SK-N-SH treated with all-trans-retinoic acid at 6 μM for 48 hours (cell line): ENCODE measurements around the gene C10orf143.

Source experiments
- ARNTL ChIP-seq: fragments of 450-650 bp; formaldehyde crosslinking; IDR thresholded peaks from 2 replicates; pipeline ENCODE4 v1.5.0; 2020; ENCODE audit warnings: low read depth, mild to moderate bottlenecking, moderate library complexity, borderline replicate concordance
- BACH2 ChIP-seq: fragments of 250-450 bp; sonication (Bioruptor Pico); IDR thresholded peaks from 2 replicates; pipeline ENCODE4 v1.9.0; 2021; ENCODE audit warnings: mild to moderate bottlenecking, borderline replicate concordance
- CREB5 ChIP-seq: fragments of 250-450 bp; sonication (Bioruptor Pico); IDR thresholded peaks from 2 replicates; pipeline ENCODE4 v1.5.1; 2020; ENCODE audit warnings: low read depth, mild to moderate bottlenecking, moderate library complexity
- POU6F1 ChIP-seq: fragments of 250-450 bp; sonication (Bioruptor Pico); IDR thresholded peaks from 2 replicates; pipeline ENCODE4 v1.8.0; 2021; ENCODE audit warnings: low read depth, mild to moderate bottlenecking, moderate library complexity, borderline replicate concordance
- PPARA ChIP-seq: fragments of 250-450 bp; sonication (Bioruptor Pico); IDR thresholded peaks from 2 replicates; pipeline ENCODE4 v1.5.0; 2020; ENCODE audit warnings: mild to moderate bottlenecking, borderline replicate concordance
- SNAI2 ChIP-seq: fragments of 250-450 bp; sonication (Bioruptor Pico); IDR thresholded peaks from 2 replicates; pipeline ENCODE4 v1.5.0; 2020; ENCODE audit warnings: mild to moderate bottlenecking, moderate library complexity
- TCF4 ChIP-seq: fragments of 250-450 bp; sonication (Bioruptor Pico); IDR thresholded peaks from 2 replicates; pipeline ENCODE4 v1.8.0; 2021; ENCODE audit warnings: mild to moderate bottlenecking, moderate library complexity, borderline replicate concordance
- ZFP3 ChIP-seq: fragments of 250-450 bp; sonication (Bioruptor Pico); IDR thresholded peaks from 2 replicates; pipeline ENCODE4 v1.5.0; 2020; ENCODE audit warnings: mild to moderate bottlenecking, moderate library complexity
- ZFP30 ChIP-seq: fragments of 450-650 bp; formaldehyde crosslinking; IDR thresholded peaks from 2 replicates; pipeline ENCODE4 v1.5.0; 2022; ENCODE audit warnings: mild to moderate bottlenecking, moderate library complexity
- ZNF8 ChIP-seq: fragments of 450-650 bp; formaldehyde crosslinking; IDR thresholded peaks from 2 replicates; pipeline ENCODE4 v1.5.0; 2020; ENCODE audit warnings: mild to moderate bottlenecking, moderate library complexity

GRCh38 chr10:130065251-130065650 is 45.4 kb downstream of the C10orf143 start:
- TF ChIP-seq ZFP3 (no peak), BACH2 (CRISPR knock-in tag) (no peak), TCF4 (CRISPR knock-in tag) (no peak), ZNF8 (CRISPR knock-in tag) (no peak), ARNTL (CRISPR knock-in tag) (no peak), SNAI2 (CRISPR knock-in tag) (no peak), PPARA (no peak), POU6F1 (CRISPR knock-in tag) (no peak), ZFP30 (CRISPR knock-in tag) (no peak), CREB5 (CRISPR knock-in tag) (no peak)
